Panc1 (cell line): ENCODE data around the gene CDC42EP5. TPM values are rescaled to one million over a fixed set of nuclear protein-coding genes. Genes with fewer than 3 reads are reported as not detected.

ENCODE experiments used
- ATAC-seq: fragments of 200-7000 bp; cut with Tn5 transposase; 2 replicates; pipeline ENCODE4 v1.9.1; 2020; ENCODE audit warnings: mild to moderate bottlenecking, moderate library complexity
- BruUV-seq: library from RNA; stranded (reverse); fragments of 400-500 nt; replicated peaks from 2 replicates; lab custom pipeline; 2021; lab: Mats Ljungman, UMichigan
- CTCF ChIA-PET: fragments of 300-600 bp; sonication (Branson Sonifier 250); formaldehyde crosslinking; loops from one replicate; lab custom pipeline; 2022; ENCODE audit warnings: antibody characterized with exemption; lab: Charles Lee
- POLR2A ChIA-PET: fragments of 300-600 bp; sonication (Branson Sonifier 250); formaldehyde crosslinking; loops from one replicate; lab custom pipeline; 2022; ENCODE audit warnings: antibody characterized with exemption; lab: Charles Lee
- DNase-seq: peaks from one replicate; pipeline ENCODE4 v3.0.0-alpha.2; 2010; ENCODE audit warnings: low read depth, low spot score
- H3K27ac ChIP-seq: 2 replicates; pipeline ENCODE4 v1.5.1; 2011; ENCODE audit warnings: mild to moderate bottlenecking, low read length, inconsistent platforms
- H3K27me3 ChIP-seq: fragments of 200-500 bp; sonication (Bioruptor generic); 2 replicates; pipeline ENCODE4 v1.6.0; 2014; ENCODE audit warnings: low read length, inconsistent platforms; ENCODE audit not compliant: control insufficient read depth, insufficient read depth
- H3K36me3 ChIP-seq: fragments of 200-500 bp; sonication (Bioruptor generic); 2 replicates; pipeline ENCODE4 v1.5.1; 2014; ENCODE audit warnings: inconsistent platforms, mild to moderate bottlenecking, low read length, moderate library complexity; ENCODE audit not compliant: control insufficient read depth, insufficient read depth
- H3K4me1 ChIP-seq: 2 replicates; pipeline ENCODE4 v1.5.1; 2011; ENCODE audit warnings: inconsistent platforms, mild to moderate bottlenecking, low read length, moderate library complexity; ENCODE audit not compliant: control insufficient read depth, insufficient read depth
- H3K4me3 ChIP-seq, 2 experiments: 2 replicates each; pipeline ENCODE4 v1.5.1; 2011 to 2012; ENCODE audit warnings: low read depth in 2 of 2, low read length in 2 of 2, mild to moderate bottlenecking in 2 of 2, inconsistent platforms in 1 of 2, moderate library complexity in 1 of 2
- H3K9me3 ChIP-seq: fragments of 200-500 bp; sonication (Bioruptor generic); 2 replicates; pipeline ENCODE4 v1.5.1; 2014; ENCODE audit warnings: low read depth, mild to moderate bottlenecking, inconsistent platforms, low read length, moderate library complexity; ENCODE audit not compliant: control insufficient read depth, insufficient read depth
- CTCF ChIP-seq: fragments of 450-650 bp; IDR thresholded peaks from 2 replicates; pipeline ENCODE4 v1.5.1; 2017; ENCODE audit warnings: mild to moderate bottlenecking
- POLR2AphosphoS5 ChIP-seq: IDR thresholded peaks from 2 replicates; pipeline ENCODE4 v1.6.1; 2012; ENCODE audit warnings: mild to moderate bottlenecking, low read depth, low read length, moderate library complexity
- REST ChIP-seq, 2 experiments: IDR thresholded peaks; 2 replicates each; pipeline ENCODE4 v1.6.1; 2011 to 2012; ENCODE audit warnings: low read depth in 2 of 2, control low read depth in 1 of 2, low read length in 1 of 2, mild to moderate bottlenecking in 1 of 2, moderate library complexity in 1 of 2; ENCODE audit not compliant: insufficient read depth in 1 of 2
- SIN3A ChIP-seq: IDR thresholded peaks from 2 replicates; pipeline ENCODE4 v1.6.1; 2012; ENCODE audit warnings: low read depth, mild to moderate bottlenecking, low read length, moderate library complexity, borderline replicate concordance; ENCODE audit not compliant: insufficient read depth
- in situ Hi-C: cut with HindIII; loops from 2 replicates; pipeline ENCODE4 v1.10.0; 2016; ENCODE audit warnings: low sequenced_read_pairs, low pct_unique_long_range_greater_than_20kb
- intact Hi-C: fragments of 100-400 bp; cut with micrococcal nuclease; formaldehyde crosslinking; loops from one replicate; pipeline ENCODE4 v1.10.0; 2022; ENCODE audit not compliant: unreplicated experiment
- total RNA-seq: library from RNA; stranded (reverse); gene quantifications from one replicate; pipeline ENCODE4 v1.2.1, GENCODE V29; 2021; ENCODE audit not compliant: unreplicated experiment

CDC42EP5 gene
- total RNA-seq, 1 experiment from 2014 or later = 7.1 TPM

GRCh38 chr19:54430306-54431254 lies 42.5 kb downstream of the CDC42EP5 start:
- Histone ChIP-seq H3K36me3 (no peaks in the 10 kb centered on the region), H3K9me3 (no peaks in the 10 kb centered on the region), H3K4me3 (peak overlapping the region; percentile 29 to 40), H3K4me1 (peaks cover 28% of the 10 kb centered on the region), H3K27me3 (no peaks in the 10 kb centered on the region), H3K27ac (no peak overlapping the region; the same call in 1 of the 2 replicates)
- POLR2A ChIA-PET = interaction anchor here (0.5 to 0.6 kb wide), 2 partner anchors 55 to 156 kb away, joined by 3 to 7 read pairs; no protein-coding TSS in a partner anchor
- DNase-seq (no peak), ATAC-seq (peak; percentile 73)
- in situ Hi-C loops = no loop called here
- no TSS peak for BruUV-seq
- intact Hi-C loops = no loop called here
- CTCF ChIA-PET = interaction anchor here (0.6 to 1.4 kb wide), 6 partner anchors 10 to 1403 kb away, joined by 3 to 6 read pairs (median 4); no protein-coding TSS in a partner anchor
- TF ChIP-seq CTCF (peak; percentile 70; the same call in 1 of the 2 replicates), POLR2AphosphoS5 (peak; percentile 49; the same call in 1 of the 2 replicates), REST (IDR thresholded peaks at IDR 0.05; ENCODE audit: insufficient read depth in 1 of 2, low read depth in 2 of 2, low read length in 1 of 2) (no peak), SIN3A (no peak)

GRCh38 chr19:54429545-54430227 lies 43.4 kb downstream of the CDC42EP5 start:
- Histone ChIP-seq H3K4me1 (peaks cover 28% of the 10 kb centered on the region), H3K27ac (no peak overlapping the region), H3K36me3 (no peaks in the 10 kb centered on the region), H3K4me3 (no peak overlapping the region), H3K27me3 (no peaks in the 10 kb centered on the region), H3K9me3 (no peaks in the 10 kb centered on the region)
- intact Hi-C loops = no loop called here
- TF ChIP-seq REST (IDR thresholded peaks at IDR 0.05; ENCODE audit: insufficient read depth in 1 of 2, low read depth in 2 of 2, low read length in 1 of 2) (no peak), POLR2AphosphoS5 (0 out of 2 replicates have a peak, but pooled peaks have one; percentile 16), SIN3A (no peak)
- ATAC-seq = no peak
- in situ Hi-C loops = no loop called here
- no TSS peak for BruUV-seq
- CTCF ChIA-PET = interaction anchor here (0.6 to 1.4 kb wide), 4 partner anchors 11 to 192 kb away, joined by 3 to 6 read pairs (median 4); no protein-coding TSS in a partner anchor
- POLR2A ChIA-PET = interaction anchor here (0.6 to 0.7 kb wide), 4 partner anchors 8 to 918 kb away, joined by 5 to 7 read pairs (median 6); no protein-coding TSS in a partner anchor
- no peak for DNase-seq
